ENCODE data around the gene ATP5F1B. TPM values are rescaled to one million over a fixed set of nuclear protein-coding genes. Genes with fewer than 3 reads are reported as not detected.
A peak's percentile ranks its signal among the peaks of the same experiment; 100 is the strongest.

The ATP5F1B gene
- total and polyA plus RNA-seq, 11 donors: 1,436 to 3,502 (median 2,716) TPM

GRCh38 chr12:56616244-56616643 lies 29.5 kb downstream of the ATP5F1B start:
- Histone ChIP-seq H3K27ac (peak overlapping the region in 8 of 12 donors; percentile 23 to 80 (median 63)), H3K27me3 (no peaks in the 10 kb centered on the region), H3K4me1 (peaks cover 0 to 62% (median 25%) of the 10 kb centered on the region in 12 donors), H3K9me3 (no peaks in the 10 kb centered on the region), H3K36me3 (peaks cover 6 to 100% (median 93%) of the 10 kb centered on the region in 9 donors), H3K4me3 (no peak overlapping the region)
- intact Hi-C loops (cut with DNase I): no loop called here
- DNase-seq (peak in 4 of 5 donors; percentile 37 to 54 (median 48)), ATAC-seq (peak; percentile 94 to 96 (median 94))
- TF ChIP-seq CTCF (IDR thresholded peaks at IDR 0.05) (no peak), POLR2A (IDR thresholded peaks at IDR 0.05) (no peak)
- 52 to 59% (median 56%) methylated on average over 3 of the region's 3 CpGs for WGBS, 4 donors

DNA sequence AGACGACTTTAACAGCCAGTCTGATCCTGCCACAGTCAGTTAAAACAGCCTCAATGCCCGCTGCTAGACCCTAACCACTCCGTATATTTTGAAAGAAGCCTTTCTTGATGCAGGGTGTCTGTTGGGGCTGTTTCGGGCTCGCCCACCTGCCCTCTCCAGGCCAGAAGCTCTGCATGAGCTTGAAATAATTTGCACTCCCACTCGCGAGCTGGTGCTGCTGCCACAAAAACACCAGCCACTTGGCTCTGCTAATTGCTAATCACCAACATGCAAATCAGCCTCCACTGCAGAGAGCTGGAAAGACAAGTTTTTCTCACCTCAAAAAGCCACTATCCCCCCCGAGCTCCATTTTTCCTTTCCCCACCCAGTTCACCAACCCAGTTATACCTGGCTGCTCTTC lies 31.2 kb downstream of the ATP5F1B start:
- WGBS, 4 donors: 82 to 91% (median 86%) methylated on average over 8 of the region's 8 CpGs
- no peaks in the 10 kb centered on the region for H3K9me3 ChIP-seq
- no peaks in the 10 kb centered on the region for H3K27me3 ChIP-seq
- H3K36me3 ChIP-seq: peaks cover 6 to 100% (median 94%) of the 10 kb centered on the region in 9 donors
- no peak overlapping the region for H3K4me3 ChIP-seq
- H3K4me1 ChIP-seq: peaks cover 0 to 49% (median 19%) of the 10 kb centered on the region in 12 donors
- TF ChIP-seq CTCF (IDR thresholded peaks at IDR 0.05): no peak
- TF ChIP-seq POLR2A (IDR thresholded peaks at IDR 0.05): no peak
- ATAC-seq (no peak), DNase-seq (no peak)
- intact Hi-C loops (cut with DNase I): no loop called here
- H3K27ac ChIP-seq: no peak overlapping the region

DNA sequence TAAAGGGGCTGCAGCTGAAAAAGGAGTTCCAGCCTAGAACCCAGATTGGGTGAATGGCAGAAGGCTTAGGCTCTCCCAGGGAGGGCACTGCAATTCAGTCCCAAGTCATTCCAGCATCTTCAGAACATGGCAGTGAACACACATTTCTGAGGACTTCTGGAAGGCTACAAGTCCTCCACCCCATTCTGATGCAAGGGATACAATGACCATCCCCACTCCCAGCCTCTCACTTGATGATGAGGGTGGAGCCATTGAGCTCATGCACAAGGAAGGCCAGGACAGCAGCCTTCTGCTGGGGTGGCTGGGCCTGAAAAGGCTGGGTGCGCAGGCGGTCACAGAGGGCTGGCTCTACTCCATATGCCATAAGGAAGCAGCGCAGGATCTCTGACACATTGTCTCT lies 41.4 kb downstream of the ATP5F1B start:
- 96 to 100% (median 98%) methylated on average over 3 of the region's 3 CpGs for WGBS, 4 donors
- Histone ChIP-seq H3K9me3 (no peaks in the 10 kb centered on the region), H3K27me3 (no peaks in the 10 kb centered on the region), H3K27ac (no peak overlapping the region), H3K4me1 (peaks cover 0 to 18% (median 8%) of the 10 kb centered on the region in 12 donors), H3K36me3 (peaks cover 15 to 100% (median 100%) of the 10 kb centered on the region in 9 donors), H3K4me3 (no peak overlapping the region)
- DNase-seq (no peak), ATAC-seq (peak in 1 of 4 donors; percentile 5)
- TF ChIP-seq POLR2A (IDR thresholded peaks at IDR 0.05) (no peak), CTCF (IDR thresholded peaks at IDR 0.05) (no peak)
- intact Hi-C loops (cut with DNase I): loop anchor here in 1 of 10 donors (5.0 kb wide), 1 partner anchor 33 kb away; no protein-coding TSS in a partner anchor

GRCh38 chr12:56602239-56602638 lies 43.5 kb downstream of the ATP5F1B start:
- ATAC-seq (no peak), DNase-seq (no peak)
- intact Hi-C loops (cut with DNase I): loop anchor here in 1 of 10 donors (5.0 kb wide), 1 partner anchor 35 kb away; no protein-coding TSS in a partner anchor
- Histone ChIP-seq H3K4me3 (no peak overlapping the region), H3K9me3 (no peaks in the 10 kb centered on the region), H3K27ac (peak overlapping the region in 3 of 12 donors; percentile 40 to 56 (median 53)), H3K36me3 (peaks cover 19 to 99% (median 98%) of the 10 kb centered on the region in 9 donors), H3K27me3 (no peaks in the 10 kb centered on the region), H3K4me1 (peaks cover 0 to 18% (median 8%) of the 10 kb centered on the region in 12 donors)
- TF ChIP-seq CTCF (IDR thresholded peaks at IDR 0.05): no peak
- 81 to 90% (median 84%) methylated on average over 3 of the region's 3 CpGs for WGBS, 4 donors

Measured in heart left ventricle (tissue), 16 donors.